Stimulated activated CD4-positive, alpha-beta T cell treated with anti-CD3 and anti-CD28 coated beads, Interleukin-4, amount 100 ng/mL, for 24 hours (primary cell): ENCODE data around the gene ADCY1.

Experiments
- DNase-seq: peaks from one replicate; pipeline ENCODE4 v3.0.0-alpha.2; 2020

The ADCY1 gene

DNA sequence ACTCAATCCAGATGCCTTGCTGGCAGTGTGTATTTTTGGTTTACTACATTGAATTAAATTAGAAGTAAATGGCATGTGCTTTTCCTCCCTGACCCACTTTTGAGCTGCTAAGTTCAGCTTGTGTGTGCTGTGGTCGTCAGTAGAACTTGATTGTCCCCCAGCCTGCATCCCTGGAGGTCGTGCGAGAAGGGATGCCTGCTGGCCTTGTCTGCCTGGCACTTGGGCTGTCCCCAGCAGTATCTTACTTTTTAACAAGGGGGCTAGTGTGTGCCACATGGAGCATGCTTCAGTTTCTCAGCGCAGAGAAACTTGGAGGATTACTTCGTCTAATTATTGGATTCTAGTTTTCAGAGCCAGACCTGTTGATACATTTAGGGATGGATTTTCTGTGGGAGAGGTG, 80.2 kb downstream of the ADCY1 start:
- no peak for DNase-seq

DNA sequence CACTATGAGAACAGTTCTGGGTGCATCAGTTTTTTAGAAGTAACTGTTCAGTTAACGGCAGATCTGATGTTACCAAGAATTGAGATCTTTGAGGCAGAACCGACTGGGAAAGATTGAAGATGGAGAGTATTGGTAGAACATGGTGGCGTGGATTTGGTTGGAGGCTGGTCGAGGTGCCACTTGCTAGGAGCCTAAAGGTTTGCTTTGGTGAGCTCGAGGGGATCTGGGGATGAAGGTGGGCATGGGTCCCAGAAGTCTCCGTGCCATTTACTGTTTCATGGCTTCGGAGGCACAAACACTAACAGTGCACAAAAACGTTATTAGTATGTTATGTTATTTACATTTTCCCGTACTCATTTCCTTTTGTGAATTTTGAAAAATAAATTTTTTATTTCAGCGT, 81.4 kb downstream of the ADCY1 start:
- DNase-seq = no peak

- no peak for DNase-seq
Observed at GRCh38 chr7:45656431-45656830, 82.3 kb downstream of the ADCY1 start.

- DNase-seq = no peak
Observed at GRCh38 chr7:45657136-45657889, 83.1 kb downstream of the ADCY1 start.

- no peak for DNase-seq
Observed at GRCh38 chr7:45657890-45658715, 83.9 kb downstream of the ADCY1 start.

DNA sequence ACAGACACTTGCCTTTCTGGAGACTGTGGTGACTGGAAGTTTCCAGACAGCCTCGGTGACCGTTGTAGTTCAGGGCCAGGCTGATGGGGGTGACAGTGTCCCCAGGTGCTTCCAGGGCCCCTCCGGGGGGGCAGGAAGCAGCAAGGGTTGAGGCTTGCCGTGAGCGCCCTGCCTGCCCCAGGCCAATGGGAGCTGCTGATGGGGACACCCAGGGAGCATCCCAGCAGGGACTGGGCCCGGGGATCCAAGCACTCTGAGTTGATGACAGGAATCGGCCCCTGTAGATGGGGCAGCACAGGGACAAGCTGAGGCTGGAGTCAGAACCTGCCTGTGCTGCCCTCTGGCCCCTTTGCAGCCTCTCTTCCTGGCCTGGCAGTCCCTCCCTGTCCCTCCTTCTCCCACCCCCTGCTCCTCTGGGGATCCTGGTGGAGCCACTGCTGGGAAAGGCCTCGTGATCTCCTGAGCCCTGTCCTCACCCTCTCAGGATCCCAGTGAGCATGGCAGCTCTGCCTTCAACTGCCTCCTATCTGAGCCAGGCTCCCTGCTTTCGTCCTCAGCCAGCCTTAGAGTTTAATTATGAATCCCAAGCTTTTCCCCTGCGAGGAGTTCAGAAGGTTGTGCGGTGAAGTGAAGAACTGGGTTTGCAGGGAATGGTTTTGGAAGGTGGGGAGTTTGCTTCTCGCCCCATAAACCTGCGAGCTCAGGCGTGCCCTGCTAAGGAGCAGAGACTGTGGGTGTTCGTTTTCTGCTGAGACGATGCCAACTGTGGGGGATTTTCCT, 84.7 kb downstream of the ADCY1 start:
- no peak for DNase-seq

- no peak for DNase-seq
Observed at GRCh38 chr7:45659496-45660139, 85.5 kb downstream of the ADCY1 start.

GRCh38 chr7:45660201-45660900, 86.2 kb downstream of the ADCY1 start:
- DNase-seq = no peak

DNA sequence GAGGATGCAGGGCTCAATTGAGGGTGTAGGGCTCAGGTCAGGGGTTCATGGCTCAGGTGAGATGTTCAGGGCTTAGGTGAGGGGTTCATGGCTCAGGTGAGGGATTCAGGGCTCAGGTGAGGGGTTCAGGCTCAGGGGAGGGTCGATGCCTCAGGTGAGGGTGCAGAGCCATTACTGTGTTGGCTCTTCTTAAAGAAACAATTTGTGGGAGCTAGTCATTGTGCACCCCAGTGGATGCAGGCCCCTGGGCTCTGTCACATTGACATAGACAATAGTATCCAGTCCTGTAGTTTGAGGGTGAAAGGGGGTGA, 86.7 kb downstream of the ADCY1 start:
- no peak for DNase-seq

GRCh38 chr7:45661302-45661995, 87.3 kb downstream of the ADCY1 start:
- DNase-seq = no peak

- no peak for DNase-seq
Observed at GRCh38 chr7:45662018-45662417, 87.8 kb downstream of the ADCY1 start.

DNA sequence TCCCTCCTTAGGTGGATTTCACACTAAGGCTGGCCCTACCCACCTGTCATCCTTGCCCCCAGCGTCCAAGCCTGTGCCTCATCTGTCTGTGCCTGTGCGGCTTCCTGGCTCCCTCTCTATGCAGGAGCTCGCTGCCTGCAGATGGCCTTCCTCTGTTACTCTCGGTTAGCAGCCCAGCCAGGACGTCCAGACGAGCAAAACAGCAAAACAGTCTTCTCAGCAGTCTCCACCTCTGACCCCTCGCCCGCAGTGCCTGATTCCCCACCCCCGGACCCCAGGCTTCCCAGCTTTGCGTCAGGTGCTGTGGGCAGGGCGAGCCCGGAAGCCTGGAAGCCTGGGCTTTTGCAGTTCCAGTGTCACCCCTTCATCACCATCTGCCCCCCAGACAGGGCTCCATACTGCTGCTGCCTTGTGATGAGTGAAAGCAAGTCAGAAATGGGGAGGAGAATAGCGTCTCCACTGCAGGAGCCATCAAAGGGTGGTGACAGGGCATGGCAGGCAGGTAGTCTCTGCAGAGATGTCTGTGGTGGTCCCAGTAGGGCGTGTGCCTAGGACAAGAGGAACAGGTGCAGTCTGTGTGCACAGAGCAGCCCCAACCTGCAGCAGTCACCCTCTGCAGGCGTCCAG, 88.5 kb downstream of the ADCY1 start:
- peak; percentile 1 for DNase-seq

DNA sequence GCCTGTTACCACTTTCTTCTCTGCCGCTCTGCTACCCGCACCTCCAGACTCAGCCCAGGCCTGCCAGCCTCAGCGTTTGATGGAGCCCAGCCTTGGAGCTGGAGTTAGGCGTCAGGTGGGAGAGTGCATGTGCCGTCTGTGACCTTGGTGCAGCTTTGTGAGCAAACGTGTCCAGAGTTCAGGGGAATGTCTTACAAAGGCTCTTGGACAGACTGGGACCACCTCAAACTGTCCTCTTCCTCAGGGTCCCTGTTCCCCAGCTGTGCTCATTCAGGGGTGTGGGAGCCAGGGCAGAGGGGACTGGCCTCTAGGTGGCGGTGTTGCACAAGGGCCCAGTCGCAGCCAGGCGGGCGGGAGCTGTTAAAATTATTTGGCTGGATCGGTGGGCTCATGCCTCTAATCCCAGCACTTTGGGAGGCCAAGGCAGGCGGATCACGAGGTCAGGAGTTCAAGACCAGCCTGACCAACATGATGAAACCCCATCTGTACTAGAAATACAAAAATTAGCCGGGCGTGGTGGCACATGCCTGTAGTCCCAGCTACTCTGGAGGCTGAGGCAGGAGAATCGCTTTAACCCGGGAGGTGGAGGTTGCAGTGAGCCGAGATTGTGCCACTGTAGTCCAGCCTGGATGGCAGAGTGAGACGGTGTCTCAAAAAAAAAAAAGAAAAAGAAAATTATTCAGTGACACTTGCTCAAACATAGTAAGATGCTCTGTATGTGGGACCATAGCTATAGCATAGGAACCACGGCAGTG, 89.2 kb downstream of the ADCY1 start:
- peak; percentile 2 for DNase-seq

GRCh38 chr7:45663965-45664633, 89.9 kb downstream of the ADCY1 start:
- no peak for DNase-seq

DNA sequence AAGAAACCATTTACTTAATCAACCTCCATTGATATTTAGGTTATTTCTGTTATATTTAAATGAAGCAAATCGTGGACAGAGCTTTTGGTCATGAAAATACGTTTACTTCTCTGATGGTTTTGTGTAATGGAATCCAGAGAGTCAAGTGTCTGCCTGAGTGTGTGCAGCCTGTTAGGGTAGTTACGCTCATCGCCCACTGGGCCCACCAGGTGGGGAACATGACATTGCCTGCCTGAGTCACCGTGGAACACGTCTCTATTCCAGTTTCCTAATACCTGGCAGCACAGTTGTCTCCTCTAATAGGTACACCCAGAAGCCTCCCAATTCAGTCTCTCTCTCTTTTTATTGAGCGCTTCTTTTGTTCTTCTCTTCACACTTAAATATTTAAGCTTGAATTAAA, 91.0 kb downstream of the ADCY1 start:
- no peak for DNase-seq

- peak; percentile 1 for DNase-seq
Observed at GRCh38 chr7:45670227-45670626, 96.1 kb downstream of the ADCY1 start.

DNA sequence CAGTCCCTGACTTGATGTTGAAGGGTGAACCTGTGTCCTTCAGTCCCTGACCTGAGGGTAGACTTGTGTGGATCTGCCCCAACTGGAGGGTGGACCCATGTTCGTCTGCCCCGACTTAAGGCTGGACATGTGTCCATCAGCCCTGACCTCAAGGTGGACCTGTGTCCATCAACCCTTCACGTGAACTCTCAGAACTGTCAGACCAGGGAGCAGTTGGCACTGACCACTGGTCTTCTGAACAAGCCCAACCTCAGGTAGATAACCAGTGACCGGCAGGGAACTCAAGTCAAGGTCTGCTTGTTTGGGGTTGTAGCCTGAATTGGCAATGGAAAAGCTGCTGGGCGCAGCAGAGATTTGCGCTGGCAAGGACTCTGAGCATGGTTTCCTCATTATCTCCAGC, 96.5 kb downstream of the ADCY1 start:
- no peak for DNase-seq

DNA sequence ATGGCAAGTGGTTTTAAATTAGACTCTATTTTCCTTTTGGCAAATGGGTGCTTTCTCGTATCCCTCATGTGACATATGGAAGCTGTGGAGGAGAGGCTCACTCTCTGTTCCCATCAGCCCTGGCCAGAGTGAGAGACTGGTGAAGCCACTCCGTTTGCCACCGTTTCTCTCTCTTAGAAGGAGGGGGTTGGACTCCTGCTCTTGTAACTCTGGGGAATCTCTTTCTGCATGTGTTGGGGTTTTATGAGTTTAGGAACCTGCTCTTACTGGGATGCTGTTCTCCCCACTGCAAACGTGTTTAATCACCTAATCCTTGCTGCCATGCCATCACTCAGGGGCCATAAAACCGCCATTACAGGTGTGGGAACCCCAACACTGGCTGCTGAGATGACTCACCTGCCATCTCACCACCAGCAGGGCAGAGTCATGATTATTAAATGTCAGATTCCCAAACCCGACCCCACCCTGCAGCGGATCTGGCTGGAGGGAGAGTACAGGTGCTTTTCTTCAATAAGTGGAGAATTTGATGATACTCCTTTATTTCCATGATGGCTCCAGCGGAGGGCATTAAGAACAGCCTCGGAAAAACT, 103.2 kb downstream of the ADCY1 start:
- DNase-seq = peak; percentile 1

- peak; percentile 1 for DNase-seq
Observed at GRCh38 chr7:45679516-45679915, 105.3 kb downstream of the ADCY1 start.

GRCh38 chr7:45680776-45681175, 106.6 kb downstream of the ADCY1 start:
- peak; percentile 1 for DNase-seq
